ENCODE data around the gene ZNF536.
"Not testable (repeated sequence)": the region's sequence is repeated elsewhere in the genome, so short reads cannot be mapped to it uniquely, and the experiment has no call there.

ZNF536 gene

DNA sequence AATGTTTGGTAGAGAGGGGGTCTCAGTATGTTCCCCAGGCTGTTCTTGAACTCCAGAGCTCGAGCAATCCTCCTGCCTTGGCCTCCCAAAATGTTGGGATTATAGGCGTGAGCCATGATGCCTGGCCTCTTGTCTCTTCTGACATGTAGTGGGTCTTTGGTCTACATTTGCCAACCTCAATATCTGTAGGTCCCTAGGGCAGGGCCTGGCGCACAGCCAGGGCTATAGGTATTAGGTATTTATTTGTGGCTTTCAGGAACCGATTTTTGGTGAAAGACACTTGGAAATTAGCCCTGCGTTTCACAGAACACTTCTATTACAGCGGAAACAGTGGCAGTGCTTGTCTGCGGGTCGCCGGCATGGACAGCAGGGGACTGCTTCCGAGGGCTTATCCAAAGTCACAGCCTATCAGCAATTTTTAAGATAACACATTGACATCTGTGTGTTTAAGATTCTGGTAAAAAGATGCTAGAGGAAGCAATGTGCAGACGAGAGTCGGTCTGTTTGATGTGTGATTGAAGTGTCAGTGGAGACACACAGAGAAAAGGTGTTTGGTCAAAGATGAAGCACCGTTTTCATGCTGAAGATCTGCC lies 14.5 kb downstream of the ZNF536 start:
- in situ Hi-C loops (cut with MboI; ENCODE audit: low sequenced_read_pairs), result no loop called here

DNA sequence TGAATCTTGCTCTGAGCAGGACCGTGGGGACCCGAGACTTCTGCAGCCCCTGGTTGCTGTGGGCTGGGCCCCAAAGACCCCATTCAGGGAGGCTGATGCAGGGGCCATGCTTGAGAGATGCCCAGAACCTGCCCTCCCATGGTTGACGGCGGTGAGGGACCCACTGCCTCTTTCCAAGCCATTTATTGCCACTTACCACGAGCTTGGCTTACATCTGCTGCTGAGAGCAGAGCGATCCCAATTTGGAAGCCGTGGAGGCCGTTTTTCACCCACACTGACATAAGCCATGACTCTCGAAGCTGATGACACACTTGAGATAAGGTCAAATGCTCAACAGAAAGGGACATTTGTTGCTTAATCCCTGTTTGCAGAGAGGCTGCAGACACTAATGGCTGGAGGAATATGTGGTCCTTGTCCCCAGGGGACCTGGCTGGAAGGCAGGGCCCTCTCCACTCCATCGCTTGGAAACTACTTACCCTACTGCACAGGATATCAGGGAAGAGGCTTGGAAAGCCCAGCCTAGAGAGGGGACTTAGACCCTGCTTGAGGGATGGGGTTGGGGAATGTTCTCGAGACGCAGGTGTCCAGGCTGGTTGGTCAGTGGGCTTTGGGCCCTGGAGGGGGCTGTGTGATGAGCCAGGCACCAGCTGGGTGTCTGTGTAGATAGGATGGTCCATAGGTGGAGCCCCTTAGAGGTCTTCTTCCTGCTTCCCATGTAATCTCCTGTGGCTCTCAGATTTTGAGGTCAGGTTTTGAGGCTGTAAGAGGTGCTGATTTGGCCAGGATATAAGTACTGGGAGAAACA lies 15.3 kb downstream of the ZNF536 start:
- in situ Hi-C loops (cut with MboI; ENCODE audit: low sequenced_read_pairs), result no loop called here

DNA sequence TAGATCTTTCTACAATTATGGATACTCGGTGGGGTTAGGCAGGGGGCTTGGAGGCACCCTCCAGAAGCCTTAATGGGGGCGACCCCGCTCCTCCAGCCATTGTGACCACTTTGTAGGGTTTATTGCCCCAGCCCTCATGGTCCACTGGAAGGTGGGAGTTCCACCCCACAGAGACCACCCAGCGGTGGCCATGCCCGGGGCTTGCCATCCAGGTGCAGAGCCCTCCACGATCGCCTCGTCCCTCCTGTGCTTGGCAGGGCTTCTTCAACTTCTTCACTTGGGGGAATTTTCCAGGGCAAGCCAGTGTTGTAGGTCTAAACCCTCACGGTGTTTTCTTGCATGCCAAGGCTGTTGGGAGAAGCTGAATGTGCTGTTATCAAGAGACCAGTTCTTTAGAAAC lies 16.1 kb downstream of the ZNF536 start:
- in situ Hi-C loops (cut with MboI; ENCODE audit: low sequenced_read_pairs), result no loop called here

DNA sequence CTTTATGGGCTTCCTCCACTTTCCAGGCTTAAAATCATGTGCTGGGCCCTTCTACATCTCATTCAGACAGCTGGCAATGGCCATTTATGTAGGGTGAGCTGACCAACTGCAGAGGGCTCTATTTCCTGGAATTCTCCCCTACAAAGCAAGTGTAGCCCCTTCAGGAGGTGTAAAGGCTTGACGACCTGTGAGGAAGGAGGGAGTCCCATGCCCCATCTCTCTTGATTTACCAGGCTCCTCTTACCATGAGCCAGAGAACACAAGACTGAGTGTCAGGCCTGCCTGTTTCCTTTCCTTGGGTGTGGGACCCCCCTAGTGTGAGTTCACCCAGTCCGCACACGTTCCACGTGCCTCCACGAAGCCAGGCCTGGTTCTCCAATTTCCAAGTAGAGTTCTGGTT lies 16.6 kb downstream of the ZNF536 start:
- in situ Hi-C loops (cut with MboI; ENCODE audit: low sequenced_read_pairs), result no loop called here

DNA sequence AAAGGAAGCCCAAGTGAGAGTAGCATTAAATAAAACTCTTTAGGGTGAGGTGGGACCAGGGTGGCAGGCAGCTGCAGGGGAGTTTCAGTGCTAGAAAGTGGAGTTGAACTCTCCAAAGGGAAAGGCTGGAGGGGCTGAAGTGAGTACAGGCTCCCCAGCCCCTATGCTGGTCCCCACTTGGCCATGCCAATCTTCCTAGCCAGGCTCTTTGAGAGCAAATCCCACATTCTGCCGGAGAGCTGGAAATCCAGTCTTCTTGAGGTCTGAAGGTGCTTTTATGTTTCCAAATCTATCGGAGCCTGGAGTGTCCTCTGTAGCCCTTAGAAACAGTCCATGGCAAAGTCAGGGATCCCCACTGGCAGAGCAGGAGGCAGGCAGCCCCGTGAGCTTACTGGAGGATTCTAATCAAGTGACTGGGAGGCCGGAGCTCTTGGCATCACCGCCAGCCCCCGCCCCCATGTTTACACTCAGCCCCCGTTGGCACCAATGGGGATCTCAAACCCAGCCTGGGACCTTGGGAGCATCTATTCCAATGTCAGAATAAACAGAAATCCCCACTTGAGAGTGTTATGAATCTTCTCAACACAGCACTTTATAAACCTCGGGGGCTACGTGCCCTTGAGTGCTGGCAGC lies 18.3 kb downstream of the ZNF536 start:
- in situ Hi-C loops (cut with MboI; ENCODE audit: low sequenced_read_pairs), result no loop called here

DNA sequence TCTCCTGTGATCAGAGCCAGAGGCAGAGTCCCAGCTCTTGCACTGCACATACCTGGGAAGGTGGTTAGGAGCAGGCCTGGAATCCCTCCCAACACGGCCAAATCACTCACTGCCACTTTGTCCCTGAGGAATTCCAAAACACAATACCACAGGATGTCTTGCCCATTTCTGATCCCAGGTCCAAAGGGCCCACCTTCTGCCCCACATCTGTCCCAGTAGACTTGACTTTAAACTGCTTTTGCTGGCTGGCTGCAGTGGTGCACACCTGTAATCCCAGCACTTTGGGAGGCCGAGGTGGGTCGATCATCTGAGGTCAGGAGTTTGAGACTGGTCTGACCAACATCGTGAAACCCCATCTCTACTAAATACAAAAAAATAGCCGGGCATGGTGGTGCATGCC lies 18.9 kb downstream of the ZNF536 start:
- in situ Hi-C loops (cut with MboI; ENCODE audit: low sequenced_read_pairs), result no loop called here

DNA sequence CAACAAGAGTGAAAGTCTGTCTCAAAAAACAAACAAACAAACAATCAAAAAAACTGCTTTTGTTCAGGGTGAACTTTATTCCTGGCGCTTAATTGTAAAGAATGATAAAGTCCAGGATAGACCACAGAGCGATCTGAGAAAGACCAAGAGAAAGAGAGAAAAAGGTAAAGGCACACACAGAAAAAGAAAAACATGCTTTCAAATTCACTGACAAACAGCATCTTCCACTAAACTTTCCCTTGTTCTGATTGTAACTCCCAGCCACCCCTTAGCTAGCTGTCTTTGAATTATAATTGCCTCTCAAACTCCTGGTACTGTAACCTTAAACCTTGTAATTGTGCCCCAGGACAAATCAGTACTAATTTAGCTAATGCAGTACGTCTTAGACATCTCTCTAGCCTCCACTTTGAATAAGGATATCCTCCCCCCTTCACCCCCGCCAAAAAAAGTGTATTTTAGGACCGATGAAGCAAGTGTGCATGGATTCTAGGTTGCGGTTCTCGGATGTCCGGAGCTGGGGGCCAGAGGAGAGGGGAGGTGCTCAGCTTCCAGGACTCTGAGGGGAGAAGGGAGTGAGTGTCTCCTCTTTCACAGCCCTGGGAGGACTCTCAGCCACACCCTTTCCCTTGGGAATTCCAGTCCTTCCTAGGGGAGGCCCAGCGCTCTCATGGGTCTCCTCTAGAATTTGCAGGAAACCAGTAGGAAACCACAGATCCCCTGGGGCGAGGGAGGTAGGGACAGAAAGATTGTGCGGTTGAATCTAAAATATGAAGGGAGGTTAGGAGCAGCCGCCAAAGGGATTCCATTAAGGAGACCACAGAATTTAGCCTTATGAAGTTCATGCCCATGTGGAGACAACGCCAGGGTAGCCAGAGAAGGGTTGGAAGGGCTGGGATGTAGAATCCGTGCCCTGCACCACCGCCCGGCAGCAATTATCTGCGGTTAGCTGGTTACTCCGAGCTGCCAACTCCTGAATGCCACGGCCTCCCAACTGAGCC lies 19.7 kb downstream of the ZNF536 start:
- in situ Hi-C loops (cut with MboI; ENCODE audit: low sequenced_read_pairs), result no loop called here

DNA sequence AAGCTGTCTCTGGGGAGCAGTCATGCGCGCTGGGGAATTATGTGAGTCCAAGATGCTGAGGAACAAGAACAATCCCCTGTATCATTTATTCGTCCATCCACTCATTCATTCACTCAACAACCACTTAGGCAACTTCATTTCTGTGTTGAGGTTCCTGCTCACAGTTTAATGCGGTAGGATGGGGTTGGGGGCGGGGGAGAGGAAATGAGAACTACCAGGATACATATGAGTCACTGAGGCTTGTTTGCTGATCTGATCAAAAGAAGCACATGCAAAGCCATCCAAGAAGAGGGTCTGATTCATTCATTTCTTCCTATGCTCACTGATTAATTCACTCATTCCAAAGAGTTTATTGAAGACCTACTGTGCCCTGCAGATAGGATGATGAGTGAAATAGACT lies 20.9 kb downstream of the ZNF536 start:
- in situ Hi-C loops (cut with MboI; ENCODE audit: low sequenced_read_pairs), result no loop called here

DNA sequence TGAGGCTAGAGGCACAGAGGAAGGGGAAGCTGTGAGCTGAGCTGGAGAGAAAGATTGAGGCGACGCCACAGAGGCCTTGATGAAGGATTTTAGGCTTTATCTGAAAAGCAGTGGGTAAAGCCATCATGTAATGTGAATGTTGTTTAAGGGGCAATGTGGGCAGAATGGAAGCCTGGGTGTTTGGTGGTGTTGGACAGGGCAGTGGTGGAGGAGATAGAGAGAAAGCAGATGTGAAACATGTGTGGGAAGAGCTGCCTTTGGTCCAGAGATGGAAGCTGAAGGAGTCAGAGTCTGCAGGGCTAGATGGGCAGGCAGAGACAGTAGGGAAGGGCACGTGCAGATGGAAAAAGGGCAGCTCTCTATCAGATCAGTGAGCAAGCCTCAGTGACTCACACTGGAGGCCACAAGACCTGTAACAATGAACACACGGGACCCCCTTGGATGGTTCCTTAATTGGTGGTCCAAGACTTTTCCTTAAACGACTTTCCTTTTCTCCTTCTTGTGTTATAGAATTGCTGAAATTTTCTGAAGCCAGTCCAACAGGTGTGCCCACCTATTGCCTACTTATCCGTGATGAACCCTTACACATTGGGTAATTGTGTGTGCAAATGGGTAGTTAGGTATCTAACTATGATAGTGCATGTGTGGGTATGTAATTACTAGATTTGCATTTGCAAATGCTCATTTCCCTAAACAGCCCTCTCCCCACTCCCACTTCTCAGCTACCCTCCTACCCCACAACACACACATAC lies 21.7 kb downstream of the ZNF536 start:
- in situ Hi-C loops (cut with MboI; ENCODE audit: low sequenced_read_pairs), result no loop called here

DNA sequence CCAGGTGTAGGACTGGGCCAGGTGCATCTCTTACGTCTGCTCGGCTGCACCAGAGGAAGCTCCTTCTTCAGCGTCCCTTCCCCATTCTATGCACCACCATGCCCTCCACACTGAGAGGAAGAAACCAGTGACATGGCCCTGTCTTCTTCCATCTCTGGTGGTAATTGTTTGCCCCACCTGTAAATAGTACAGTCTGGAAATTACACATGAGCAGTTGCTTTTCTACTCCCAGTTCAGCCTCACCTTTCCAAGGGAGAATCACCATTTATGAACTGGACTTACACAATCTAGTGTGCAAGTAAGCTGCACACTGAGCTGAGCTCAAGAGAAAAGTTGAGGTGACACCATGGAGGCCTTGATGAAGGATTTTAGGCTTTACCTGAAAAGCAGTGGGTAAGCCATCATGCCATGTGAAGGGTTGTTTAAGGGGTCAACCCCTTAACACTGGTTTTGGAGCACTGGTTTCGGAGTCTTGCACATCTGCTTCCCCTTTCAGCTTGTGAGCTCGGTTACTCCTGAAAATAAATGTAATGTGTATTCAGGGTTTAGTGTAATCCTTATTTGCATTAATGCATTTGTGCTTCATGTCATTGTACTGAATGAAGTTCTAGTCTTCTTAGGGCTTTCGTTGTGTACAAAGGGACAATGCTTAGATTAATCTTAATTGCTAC lies 22.4 kb downstream of the ZNF536 start:
- in situ Hi-C loops (cut with MboI; ENCODE audit: low sequenced_read_pairs), result no loop called here

DNA sequence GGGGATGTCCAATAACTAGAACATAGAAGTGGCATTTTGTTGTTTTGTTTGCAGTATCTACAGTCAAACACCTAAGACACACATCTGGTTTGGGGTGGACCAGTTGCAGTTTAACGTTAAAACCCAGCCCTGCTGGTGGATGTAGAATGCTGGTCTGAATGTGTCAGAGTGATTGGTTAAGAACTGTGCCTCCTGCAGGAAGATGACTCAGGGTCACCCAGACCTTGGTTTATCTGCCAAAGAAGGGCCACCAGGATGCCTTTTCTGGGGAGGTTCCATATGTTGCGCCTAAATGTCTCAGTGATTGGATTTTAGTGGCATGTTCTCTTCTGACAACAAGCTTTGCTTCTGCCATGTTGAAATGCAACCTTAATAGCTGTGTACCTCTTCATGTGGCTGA lies 23.1 kb downstream of the ZNF536 start:
- in situ Hi-C loops (cut with MboI; ENCODE audit: low sequenced_read_pairs), result no loop called here

DNA sequence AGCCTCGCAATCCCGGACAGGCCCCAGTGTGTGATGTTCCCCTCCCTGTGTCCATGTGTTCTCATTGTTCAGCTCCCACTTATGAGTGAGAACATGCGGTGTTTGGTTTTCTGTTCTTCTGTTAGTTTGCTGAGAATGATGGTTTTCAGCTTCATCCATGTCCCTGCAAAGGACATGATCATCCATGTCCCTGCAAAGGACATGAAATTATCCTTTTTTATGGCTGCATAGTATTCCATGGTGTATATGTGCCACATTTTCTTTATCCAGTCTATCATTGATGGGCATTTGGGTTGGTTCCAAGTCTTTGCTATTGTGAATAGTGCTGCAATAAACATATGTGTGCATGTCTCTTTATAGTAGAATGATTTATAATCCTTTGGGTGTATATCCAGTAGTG lies 26.4 kb downstream of the ZNF536 start:
- in situ Hi-C loops (cut with MboI; ENCODE audit: low sequenced_read_pairs), result not testable (repeated sequence)

DNA sequence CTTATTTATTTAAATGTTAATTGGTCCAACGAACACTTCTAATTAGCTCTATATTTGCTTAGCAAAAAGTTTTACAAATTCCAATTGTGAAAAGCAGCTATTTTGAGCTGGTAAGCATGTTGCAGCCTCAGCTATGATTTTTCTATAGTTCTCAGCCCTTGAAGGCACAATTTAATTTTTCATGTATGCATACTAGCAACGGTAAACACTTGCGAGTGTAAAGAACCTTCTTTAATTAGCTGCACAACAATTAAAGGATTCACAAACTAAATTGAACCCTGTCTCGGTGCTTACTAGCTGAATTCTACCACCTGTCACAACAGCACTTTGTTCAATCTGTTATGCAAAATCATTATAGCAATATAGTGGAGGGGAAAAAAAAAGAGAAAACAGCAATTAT lies 29.8 kb downstream of the ZNF536 start:
- in situ Hi-C loops (cut with MboI; ENCODE audit: low sequenced_read_pairs), result no loop called here

DNA sequence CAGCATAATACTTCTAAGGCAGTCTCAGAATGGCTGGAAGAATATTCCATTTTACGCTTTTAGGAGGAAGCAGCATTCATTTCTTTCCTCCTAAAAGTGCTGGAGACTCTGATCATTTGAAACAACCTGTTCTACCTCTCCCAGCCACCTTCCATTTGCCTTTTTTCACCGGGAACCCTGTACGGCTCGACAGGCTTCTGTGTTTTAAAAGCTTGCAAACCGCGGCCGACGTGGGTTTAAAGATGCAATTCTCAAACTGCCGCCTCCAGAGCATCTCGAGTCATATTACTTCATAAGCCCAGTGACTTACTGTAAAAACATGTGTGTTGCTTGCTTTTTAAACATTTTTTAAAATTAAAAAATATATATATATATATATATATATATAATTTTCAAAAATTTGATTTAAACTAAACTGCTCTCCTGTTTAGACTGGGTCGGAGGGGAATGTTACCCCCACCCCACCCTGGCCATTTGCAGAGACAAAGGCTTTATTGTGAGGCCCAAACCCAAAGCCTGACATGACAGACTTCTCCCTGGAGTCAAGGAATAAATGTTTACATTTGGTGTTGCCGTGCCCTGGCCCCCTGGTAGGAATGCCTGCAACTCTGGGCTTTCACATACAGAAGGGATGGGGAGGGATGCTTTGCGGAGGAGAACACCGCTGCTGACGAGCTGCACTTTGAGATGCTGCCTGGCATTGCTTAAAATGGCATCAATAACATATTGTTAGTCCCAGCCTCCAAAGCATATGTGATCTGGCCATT lies 30.4 kb downstream of the ZNF536 start:
- in situ Hi-C loops (cut with MboI; ENCODE audit: low sequenced_read_pairs), result no loop called here

DNA sequence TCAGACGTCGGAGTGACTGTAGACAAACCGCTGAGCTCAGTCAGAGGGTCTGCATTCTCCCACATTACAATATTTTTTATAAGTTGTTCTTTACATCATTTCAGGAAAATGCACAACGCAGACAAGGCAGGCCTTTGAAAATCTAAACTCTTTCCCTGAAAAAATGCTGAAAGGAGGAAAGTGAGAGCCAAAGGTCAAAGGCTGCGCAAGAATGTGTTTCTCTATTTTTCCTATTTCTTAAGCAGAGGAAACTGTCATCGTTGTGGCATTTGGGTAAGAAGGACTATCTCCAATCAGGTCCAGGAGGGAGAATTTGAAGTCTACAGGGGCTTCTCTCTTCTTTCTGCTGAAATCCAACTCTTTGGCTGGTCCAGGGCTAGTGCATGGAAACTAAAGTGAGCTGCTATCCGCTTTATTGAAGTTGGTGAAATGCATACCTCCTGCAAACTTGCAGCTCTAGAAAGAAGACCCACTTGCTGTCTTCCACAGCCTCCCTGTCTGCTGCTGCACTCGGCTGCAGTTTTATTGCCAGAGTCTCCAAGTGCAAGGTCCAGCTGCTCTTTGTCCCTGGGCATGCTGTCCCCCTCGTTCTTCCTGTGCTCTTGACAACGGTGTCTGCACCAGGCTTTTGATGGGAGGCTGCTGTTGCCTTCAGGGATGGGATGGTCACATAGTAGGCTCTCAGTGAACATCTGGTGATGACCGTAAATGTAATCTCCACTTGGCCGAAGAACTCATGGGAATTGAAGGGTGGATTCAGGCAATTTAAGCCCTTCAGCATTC lies 31.2 kb downstream of the ZNF536 start:
- in situ Hi-C loops (cut with MboI; ENCODE audit: low sequenced_read_pairs), result no loop called here

DNA sequence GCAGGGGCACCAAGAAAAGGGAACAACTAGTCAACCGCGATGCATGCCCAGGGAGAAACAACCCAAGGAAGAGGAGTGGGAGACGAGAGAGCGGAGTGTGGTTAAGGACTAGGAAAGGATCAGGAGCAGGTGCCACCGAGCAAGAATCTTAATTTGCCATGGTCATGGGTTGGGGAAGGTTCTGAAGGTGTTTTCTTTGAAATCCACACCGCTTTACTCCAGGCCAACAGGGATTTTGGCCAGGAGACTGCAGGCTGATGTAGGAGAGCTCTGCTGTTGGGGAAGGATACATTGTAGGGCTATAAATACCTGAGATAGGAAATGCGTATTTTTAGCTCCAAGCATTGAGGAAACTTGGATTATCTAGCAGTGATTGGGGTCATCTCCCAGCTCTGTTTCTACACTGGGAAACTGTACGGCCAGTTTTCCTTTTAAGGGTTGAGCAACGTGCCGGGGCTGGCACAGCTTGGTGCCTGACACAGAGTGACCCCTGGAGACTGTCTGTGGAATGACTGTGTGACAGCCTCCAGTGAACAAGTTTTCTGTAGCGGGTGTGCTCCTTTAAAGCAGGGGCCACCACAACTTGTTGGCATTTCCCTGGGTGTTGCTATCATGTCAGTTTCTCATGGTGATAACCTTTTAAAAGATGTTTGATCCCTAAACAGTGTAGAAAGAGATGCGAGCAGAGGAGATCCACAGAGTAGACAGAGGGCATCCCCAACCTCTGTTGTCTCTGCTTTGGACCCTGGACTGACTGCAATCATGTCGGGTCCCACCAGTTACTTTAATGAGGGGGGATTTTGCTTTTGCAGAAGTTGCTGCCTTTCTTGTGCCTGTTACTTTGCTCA lies 34.3 kb downstream of the ZNF536 start:
- in situ Hi-C loops (cut with MboI; ENCODE audit: low sequenced_read_pairs), result no loop called here

DNA sequence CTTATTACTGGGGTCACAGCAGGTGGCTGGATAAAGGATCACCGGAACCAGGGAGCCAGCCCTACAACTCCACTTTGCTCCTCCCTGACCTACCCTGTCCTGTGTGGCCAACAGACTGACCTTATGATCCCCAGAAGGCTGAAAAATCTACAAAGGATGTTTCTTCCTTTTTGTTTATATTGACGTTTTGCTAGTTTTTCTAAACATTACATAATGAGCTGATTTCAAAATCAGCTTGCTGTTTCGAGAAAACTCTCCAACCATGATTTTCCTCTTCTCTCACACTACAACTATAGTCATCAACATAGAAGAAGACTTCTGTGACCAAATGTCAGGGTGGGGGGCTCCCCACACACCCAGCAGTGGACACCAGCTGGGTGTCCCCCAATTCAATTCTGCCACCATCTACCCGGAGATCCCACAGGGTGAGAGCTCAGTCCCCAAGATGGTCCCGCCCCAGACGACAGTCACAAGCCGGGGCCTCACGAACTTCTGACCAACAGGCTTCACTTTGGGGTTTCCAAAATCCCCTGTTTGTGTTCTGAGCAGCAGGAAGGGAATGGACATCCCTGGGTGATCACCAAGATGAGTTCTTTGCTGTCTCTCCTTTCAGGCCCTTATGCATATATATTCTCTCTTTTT lies 35.0 kb downstream of the ZNF536 start:
- in situ Hi-C loops (cut with MboI; ENCODE audit: low sequenced_read_pairs), result no loop called here

Measured in HL-60/S4 (cell line).